MG63 (cell line): ENCODE data around the gene ATF4. TPM values are rescaled to one million over a fixed set of nuclear protein-coding genes. Genes with fewer than 3 reads are reported as not detected.

Source experiments
- DNase-seq: peaks from one replicate; pipeline ENCODE4 v3.0.0-alpha.2; 2020
- H3K27me3 ChIP-seq: fragments of 250-450 bp; sonication (Bioruptor Pico); 2 replicates; pipeline ENCODE4 v1.5.1; 2020; ENCODE audit warnings: mild to moderate bottlenecking, moderate library complexity
- H3K36me3 ChIP-seq: fragments of 250-450 bp; sonication (Bioruptor Pico); 2 replicates; pipeline ENCODE4 v1.5.1; 2020; ENCODE audit warnings: mild to moderate bottlenecking, moderate library complexity
- H3K4me3 ChIP-seq: fragments of 250-450 bp; sonication (Bioruptor Pico); 2 replicates; pipeline ENCODE4 v1.5.1; 2020; ENCODE audit warnings: mild to moderate bottlenecking, moderate library complexity
- H3K9me3 ChIP-seq: fragments of 250-450 bp; sonication (Bioruptor Pico); 2 replicates; pipeline ENCODE4 v1.5.1; 2020; ENCODE audit warnings: mild to moderate bottlenecking, moderate library complexity
- total RNA-seq: library from RNA; depleted of rRNA; stranded (reverse); fragments of >200 nt; shearing (Covaris generic); gene quantifications from 2 replicates; pipeline ENCODE4 v1.2.3, GENCODE V29; 2014; ENCODE audit warnings: low replicate concordance

Gene ATF4
- total RNA-seq, 1 experiment from 2014 or later, result 436 TPM

GRCh38 chr22:39532215-39533073, 12.1 kb downstream of the ATF4 start, which contains the start of gene RPS19BP1:
TSS of gene RPS19BP1 (minus strand) at chr22:39532748. CDS start at chr22:39532738, 10 bp downstream.
- peaks cover 37% of the 10 kb centered on the region for H3K36me3 ChIP-seq
- no peaks in the 10 kb centered on the region for H3K9me3 ChIP-seq
- no peaks in the 10 kb centered on the region for H3K27me3 ChIP-seq
- peak; percentile 98 for DNase-seq
- peak within 1 kb of the TSS; percentile 86 for H3K4me3 ChIP-seq

DNA sequence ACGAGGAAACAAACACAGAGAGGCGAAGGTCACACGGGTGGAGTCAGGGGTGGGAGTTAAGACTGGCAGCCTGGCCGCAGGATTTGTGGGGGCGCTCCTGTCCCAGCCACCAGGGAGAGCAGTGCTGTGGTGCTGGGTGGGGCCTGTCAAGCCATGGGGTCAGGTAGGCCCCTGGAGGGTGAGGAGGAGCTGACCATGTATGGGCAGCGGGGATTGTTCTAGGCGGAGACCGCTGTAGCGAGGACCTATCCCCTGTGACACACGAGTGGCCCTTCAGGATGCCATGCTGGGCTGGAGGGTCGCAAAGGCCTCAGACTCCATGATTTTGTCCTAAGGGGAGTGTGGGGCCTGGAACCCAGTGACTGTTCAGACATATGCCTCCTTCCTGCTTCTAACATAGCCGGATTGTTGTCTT, 13.7 kb downstream of the ATF4 start:
- no peak overlapping the region for H3K4me3 ChIP-seq
- DNase-seq, result no peak
- H3K9me3 ChIP-seq, result no peaks in the 10 kb centered on the region
- peaks cover 23% of the 10 kb centered on the region for H3K36me3 ChIP-seq
- H3K27me3 ChIP-seq, result no peaks in the 10 kb centered on the region

GRCh38 chr22:39534591-39535356, 14.4 kb downstream of the ATF4 start:
- Histone ChIP-seq H3K4me3 (no peak overlapping the region), H3K9me3 (no peaks in the 10 kb centered on the region), H3K36me3 (peaks cover 16% of the 10 kb centered on the region), H3K27me3 (no peaks in the 10 kb centered on the region)
- peak; percentile 75 for DNase-seq

DNA sequence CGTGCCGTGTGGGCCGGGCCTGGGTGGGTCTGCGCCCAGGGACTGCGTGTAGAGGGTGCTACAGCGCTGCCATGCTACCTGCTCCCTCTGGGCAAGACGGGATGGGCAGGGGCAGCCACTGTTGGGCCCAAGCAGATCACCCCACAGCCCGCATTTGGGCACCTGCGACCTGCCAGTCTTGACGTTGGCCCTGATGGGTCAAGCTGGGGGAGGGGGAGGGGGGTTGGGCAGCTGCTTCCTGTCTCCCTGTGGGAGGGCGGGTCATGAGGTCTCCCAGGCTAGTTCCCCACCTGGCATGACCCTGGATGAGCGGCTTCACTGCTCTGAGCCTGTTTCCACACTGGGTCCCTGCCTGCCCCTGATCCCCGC, 15.0 kb downstream of the ATF4 start:
- Histone ChIP-seq H3K4me3 (no peak overlapping the region), H3K27me3 (no peaks in the 10 kb centered on the region), H3K9me3 (no peaks in the 10 kb centered on the region), H3K36me3 (peaks cover 11% of the 10 kb centered on the region)
- DNase-seq, result no peak

- Histone ChIP-seq H3K4me3 (no peak overlapping the region), H3K27me3 (no peaks in the 10 kb centered on the region), H3K9me3 (no peaks in the 10 kb centered on the region), H3K36me3 (peaks cover 8% of the 10 kb centered on the region)
- no peak for DNase-seq
Measured at GRCh38 chr22:39535831-39536449, 15.6 kb downstream of the ATF4 start.

DNA sequence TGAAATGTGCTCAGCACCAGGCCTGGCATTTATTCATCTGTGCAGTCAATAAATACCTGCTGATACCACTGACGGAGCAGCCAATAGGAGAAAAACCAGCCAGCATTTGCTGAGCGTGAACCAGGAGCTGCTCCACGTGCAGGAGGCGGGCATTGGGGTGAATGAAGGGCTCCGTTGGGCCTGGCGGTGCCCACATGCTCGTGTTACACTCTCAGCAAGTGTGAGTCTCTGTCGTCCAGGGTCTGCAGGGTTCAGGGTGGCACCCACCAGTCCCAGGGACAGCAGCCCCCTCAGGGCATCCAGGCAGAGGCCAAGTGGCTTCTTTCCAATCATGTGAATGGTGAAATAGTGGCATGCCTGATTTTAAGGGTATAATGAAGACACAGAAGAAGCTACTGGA, 16.3 kb downstream of the ATF4 start:
- no peak for DNase-seq
- H3K27me3 ChIP-seq, result no peaks in the 10 kb centered on the region
- H3K9me3 ChIP-seq, result no peaks in the 10 kb centered on the region
- H3K36me3 ChIP-seq, result no peaks in the 10 kb centered on the region; the same call in 1 of the 2 replicates
- H3K4me3 ChIP-seq, result no peak overlapping the region

DNA sequence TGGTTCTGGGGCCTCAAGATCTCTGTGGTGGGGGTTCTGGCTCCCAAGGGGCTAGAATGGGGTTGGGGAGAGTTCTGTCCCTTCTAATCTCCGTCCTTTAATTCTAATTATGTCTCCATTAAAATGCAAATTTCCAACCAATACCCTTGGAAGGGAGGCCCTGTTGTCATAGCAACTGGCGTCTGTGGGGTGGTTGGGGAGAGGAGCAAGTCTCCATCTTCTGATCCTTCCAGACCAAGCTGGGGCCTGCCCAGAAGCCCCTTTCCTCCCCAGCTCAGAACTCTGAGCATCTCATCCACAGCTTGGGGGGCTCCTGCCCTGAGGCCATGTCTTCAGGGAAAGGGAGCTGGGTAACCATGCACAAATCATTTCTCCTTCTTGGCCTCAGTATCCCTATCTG, 17.6 kb downstream of the ATF4 start:
- Histone ChIP-seq H3K36me3 (no peaks in the 10 kb centered on the region), H3K4me3 (no peak overlapping the region), H3K9me3 (no peaks in the 10 kb centered on the region), H3K27me3 (no peaks in the 10 kb centered on the region)
- no peak for DNase-seq

DNA sequence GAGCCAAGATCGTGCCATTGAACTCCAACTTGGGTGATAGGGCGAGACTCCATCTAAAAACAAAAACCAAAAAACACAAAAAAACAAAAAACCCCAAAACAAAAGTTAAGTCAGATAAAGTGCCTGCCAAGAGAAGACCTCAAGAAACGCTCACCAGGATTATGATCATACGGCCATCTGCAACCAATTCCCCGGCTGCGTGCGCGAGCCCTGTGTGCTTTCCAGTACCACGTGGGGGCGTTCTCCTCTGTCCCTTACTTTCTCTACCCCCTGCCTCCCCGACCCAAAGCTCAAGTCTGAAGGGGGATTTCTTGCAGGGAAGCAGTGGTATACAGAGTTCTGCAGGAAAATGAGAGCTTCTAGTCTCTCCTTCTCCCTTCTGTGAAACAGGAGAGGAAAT, 22.7 kb downstream of the ATF4 start:
- Histone ChIP-seq H3K9me3 (no peaks in the 10 kb centered on the region), H3K27me3 (no peaks in the 10 kb centered on the region), H3K4me3 (no peak overlapping the region), H3K36me3 (no peaks in the 10 kb centered on the region)
- DNase-seq, result peak; percentile 33

GRCh38 chr22:39545386-39546365, 25.3 kb downstream of the ATF4 start:
- Histone ChIP-seq H3K27me3 (no peaks in the 10 kb centered on the region), H3K4me3 (no peak overlapping the region), H3K9me3 (no peaks in the 10 kb centered on the region), H3K36me3 (no peaks in the 10 kb centered on the region)
- no peak for DNase-seq

GRCh38 chr22:39546889-39547586, 26.7 kb downstream of the ATF4 start:
- DNase-seq, result peak; percentile 72
- no peaks in the 10 kb centered on the region for H3K27me3 ChIP-seq
- H3K9me3 ChIP-seq, result no peaks in the 10 kb centered on the region
- H3K4me3 ChIP-seq, result no peak overlapping the region
- H3K36me3 ChIP-seq, result no peaks in the 10 kb centered on the region

DNA sequence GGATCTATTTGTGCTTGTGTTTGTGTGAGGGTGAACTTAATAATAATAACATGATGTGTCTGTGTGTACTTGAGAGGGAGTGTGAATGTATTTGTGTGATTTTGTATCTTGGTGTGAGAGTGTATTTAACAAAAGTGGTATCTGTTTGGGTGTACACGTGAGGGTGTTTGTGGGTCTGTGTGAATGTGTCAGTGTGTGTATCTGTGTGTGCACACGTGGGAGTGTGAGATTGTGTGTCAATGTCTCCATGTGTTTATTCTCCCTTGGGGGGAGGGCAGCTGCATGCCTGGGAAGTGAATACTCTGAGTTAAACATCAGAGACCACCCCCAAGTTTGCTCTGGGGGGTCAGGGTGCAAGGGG, 27.2 kb downstream of the ATF4 start:
- Histone ChIP-seq H3K4me3 (no peak overlapping the region), H3K27me3 (no peaks in the 10 kb centered on the region), H3K9me3 (no peaks in the 10 kb centered on the region), H3K36me3 (no peaks in the 10 kb centered on the region)
- DNase-seq, result no peak

- DNase-seq, result no peak
- no peaks in the 10 kb centered on the region for H3K9me3 ChIP-seq
- H3K27me3 ChIP-seq, result peaks cover 12% of the 10 kb centered on the region
- no peaks in the 10 kb centered on the region for H3K36me3 ChIP-seq
- no peak overlapping the region for H3K4me3 ChIP-seq
Measured at GRCh38 chr22:39553429-39553828, 33.1 kb downstream of the ATF4 start.

DNA sequence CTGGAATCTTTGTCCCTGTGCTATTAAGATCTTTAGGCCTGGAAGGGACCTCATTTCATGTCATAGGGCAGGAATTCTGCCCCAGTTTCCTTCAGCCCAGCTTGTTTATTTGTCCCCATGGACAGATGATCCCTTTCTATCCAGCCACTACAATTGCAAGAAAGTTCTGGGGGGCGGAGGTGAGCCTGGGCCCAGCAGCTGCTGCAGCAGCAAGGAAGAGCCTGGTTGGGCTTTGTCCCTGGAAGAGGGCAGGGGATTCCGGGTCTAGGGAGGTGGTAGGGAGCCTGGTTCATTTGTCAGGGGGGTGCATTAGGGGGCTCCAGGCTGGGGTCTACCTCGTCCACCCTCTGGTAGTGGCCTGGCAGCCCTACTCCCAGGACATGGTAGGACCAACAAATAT, 33.8 kb downstream of the ATF4 start:
- peaks cover 12% of the 10 kb centered on the region for H3K27me3 ChIP-seq
- H3K4me3 ChIP-seq, result no peak overlapping the region
- H3K36me3 ChIP-seq, result no peaks in the 10 kb centered on the region
- no peak for DNase-seq
- no peaks in the 10 kb centered on the region for H3K9me3 ChIP-seq

- peaks cover 12% of the 10 kb centered on the region for H3K27me3 ChIP-seq
Measured at GRCh38 chr22:39556970-39557841, 36.8 kb downstream of the ATF4 start.

DNA sequence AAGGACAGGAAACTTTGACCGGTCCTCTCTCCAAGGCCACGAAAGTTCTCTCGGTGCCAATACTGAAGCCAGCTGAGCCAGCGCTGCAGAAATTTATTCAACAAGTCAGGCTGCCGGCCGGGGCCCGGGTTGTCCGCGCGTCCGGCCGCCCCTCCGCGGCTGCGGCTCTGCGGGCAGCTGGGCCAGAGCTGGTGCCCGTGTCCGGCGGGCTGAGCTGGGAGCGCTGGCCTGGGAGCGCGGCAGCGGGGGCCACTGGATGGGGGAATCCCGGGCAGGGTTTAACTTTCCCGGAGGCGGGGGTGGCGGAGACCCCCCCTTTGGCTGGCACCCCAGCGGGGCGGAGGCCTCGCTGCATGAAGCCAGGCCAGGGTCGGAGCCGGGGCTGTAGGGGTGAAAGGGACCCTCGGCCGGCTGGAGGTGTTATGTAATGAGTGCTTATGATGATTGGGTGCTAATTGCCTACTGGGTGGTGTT, 37.9 kb downstream of the ATF4 start:
- H3K9me3 ChIP-seq, result no peaks in the 10 kb centered on the region
- peaks cover 12% of the 10 kb centered on the region for H3K27me3 ChIP-seq
- no peak for DNase-seq
- H3K36me3 ChIP-seq, result no peaks in the 10 kb centered on the region
- no peak overlapping the region for H3K4me3 ChIP-seq

More at GRCh38 chr22:39556970-39557841, 36.8 kb downstream of the ATF4 start:
- no peaks in the 10 kb centered on the region for H3K9me3 ChIP-seq
- peak; percentile 29 for DNase-seq
- H3K36me3 ChIP-seq, result no peaks in the 10 kb centered on the region
- H3K4me3 ChIP-seq, result no peak overlapping the region
